T-helper 22 cell (primary cell): Measurements from ENCODE around the gene SYNCRIP.
"Not testable (repeated sequence)": the region's sequence is repeated elsewhere in the genome, so short reads cannot be mapped to it uniquely, and the experiment has no call there.

Source experiments
- DNase-seq: peaks from one replicate; pipeline ENCODE4 v3.0.0-alpha.2; 2020; ENCODE audit warnings: low read depth

SYNCRIP gene

DNA sequence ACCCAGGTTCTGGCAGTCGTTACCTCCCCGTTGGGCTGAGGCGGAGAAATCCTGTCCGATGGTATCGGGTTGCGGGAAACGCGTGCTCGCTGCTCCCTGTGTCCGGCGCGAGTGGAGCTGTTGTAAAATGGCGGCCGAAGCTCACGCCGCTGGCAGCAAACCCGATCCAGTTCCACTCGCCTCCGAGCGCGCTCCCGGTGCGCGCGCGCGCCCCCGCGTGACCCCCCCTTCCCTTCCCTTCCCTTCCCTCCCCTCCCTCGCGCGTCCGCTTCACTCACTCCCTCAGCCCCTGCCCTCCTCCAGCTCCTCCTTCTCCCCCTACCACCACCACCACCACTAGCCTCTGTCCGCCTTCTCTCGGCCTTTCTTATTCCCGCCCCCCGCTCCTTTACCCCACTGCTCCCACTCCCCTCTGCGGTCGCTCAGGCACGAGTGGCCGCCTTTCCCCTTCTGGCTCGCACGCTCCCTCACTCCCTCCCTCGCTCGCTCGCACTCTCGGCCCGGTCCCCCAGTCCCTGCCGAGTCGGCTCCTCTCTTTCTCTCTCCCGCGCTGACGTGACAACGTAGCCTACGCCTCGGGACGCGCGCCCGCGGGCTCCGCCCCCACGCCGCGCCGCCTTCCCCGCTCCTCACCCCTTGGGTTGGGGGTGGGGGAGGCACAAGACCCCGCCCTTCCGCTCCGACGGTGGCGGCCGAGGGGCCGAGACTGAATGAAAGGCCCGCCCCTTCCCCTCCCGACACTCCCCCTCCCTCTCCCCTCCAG lies at the start of gene SYNCRIP:
Gene SYNCRIP, minus strand, starts transcription at position 113 of the 763 bp plus-strand sequence. CDS start 1,447 bp downstream, outside the sequence.
- peak; percentile 95 for DNase-seq

DNA sequence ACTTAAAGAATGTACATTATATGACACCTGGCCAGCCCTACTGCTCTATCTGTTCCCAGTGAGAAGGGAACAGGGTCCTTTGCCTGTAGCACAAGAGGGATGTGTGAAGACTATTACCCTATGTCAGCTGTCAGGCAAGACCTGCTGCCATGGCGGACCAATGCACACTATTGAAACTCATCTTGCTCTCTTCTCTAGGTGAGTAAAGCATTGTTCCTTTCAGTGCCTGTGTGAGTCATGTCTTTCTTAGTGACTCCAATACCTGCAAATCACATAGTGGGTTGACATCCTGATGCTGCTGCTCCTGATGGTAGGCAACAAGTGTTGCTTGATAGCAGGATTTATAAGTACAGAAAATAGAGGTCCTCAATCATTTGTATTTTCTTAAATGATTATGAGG lies 48.8 kb upstream of the SYNCRIP start:
- DNase-seq, result no peak

DNA sequence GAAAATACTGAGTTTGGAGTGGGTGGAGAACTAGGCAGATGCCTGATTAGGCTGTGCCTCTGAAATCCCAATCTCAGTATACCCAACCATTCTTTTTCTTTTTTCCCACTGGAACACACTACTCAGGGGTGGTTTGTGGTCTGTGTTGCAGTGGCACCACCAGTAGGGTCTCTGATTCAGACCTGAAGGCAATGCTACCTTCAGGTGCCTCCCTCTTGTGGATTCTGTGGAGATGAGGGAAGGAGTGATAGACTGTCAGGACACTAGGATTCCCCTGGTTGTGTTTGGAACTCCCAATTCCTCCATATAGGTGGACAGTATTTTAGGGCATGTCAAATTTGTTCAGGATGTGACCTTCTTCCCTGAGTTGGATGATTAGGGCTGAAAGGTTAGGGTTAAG lies 47.4 kb upstream of the SYNCRIP start:
- no peak for DNase-seq

DNA sequence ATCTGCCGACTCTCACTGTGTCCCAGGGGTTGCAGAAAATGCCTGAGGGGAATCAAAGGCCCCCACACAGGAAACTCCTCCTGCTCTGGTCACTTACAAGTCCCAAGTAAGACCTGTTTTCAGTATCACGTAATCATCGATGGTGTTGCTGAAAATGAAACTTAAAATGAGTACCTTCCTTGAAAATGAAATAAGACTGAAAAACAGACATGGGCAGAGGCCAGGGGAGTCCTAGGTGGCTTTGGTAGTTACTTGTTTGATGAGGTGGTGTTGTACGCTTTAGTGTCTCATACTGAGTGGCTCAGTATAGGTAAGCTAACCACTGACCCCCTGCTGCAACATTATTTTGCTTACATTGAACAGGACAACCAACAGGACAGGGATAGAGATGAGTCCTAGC lies 43.0 kb upstream of the SYNCRIP start:
- no peak for DNase-seq

DNA sequence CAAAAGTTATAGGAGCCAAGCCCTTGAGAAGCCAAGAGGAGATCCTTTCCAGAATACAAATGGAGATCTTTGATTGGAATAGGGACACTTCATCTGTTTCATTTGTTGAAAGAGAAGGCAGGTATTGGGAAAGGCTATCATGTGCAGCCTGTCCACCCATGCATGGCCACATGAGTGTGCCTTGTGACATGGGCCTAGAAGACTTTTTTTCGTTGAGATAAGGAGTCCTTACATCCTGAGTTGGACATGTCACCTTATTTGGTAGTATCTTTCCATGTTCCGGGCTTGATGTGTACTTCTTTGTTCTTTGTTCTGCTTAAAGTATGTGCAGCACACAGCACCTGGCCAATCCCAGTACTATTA lies 42.1 kb upstream of the SYNCRIP start:
- DNase-seq, result no peak

DNA sequence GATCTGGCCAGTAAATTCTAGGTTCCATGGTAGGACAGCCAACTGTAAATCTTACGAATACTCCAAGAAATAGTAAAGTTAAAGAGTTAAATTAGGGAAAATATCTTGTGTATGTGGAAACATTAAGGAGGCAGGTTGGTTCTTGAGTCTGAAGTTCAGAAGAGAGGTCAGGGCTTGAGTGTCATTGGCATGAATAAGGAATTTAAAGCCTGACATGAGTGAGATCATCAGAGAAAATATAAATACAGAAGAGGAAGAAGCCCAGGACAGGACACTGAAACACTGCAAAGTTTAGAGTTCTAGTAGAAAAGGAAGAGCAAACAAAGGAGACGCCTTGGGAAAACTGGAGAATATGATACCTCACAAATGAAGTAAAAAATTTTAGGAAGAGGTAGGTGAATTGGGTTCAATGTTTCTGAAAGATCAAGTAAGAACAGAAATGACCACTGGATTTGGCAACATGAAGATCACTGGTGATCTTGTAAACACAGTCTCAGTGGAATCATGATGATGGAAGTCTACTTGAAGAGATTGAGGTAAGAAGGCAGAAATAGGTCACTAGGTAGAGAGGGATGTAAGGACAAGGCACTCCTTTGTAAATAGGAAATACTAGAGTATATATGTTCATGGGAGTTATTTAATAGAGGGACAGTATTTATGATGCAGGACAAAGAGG lies 41.6 kb upstream of the SYNCRIP start:
- DNase-seq, result no peak

DNA sequence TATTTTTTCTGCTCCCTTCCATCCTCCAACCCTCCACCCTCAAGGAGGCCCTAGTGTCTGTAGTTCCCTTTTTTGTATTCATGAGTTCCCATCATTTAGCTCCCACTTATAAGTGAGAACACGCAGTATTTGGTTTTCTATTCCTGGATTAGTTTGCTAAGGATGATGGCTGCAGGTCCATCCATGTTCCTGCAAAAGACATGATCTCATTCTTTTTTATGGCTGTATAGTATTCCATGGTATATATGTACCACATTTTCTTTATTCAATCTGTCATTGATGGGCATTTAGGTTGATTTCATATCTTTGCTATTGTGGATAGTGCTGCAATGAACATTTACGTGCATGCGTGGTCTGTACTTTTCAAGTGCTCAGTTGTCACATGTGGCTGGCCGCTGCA lies 39.2 kb upstream of the SYNCRIP start:
- DNase-seq, result not testable (repeated sequence)

DNA sequence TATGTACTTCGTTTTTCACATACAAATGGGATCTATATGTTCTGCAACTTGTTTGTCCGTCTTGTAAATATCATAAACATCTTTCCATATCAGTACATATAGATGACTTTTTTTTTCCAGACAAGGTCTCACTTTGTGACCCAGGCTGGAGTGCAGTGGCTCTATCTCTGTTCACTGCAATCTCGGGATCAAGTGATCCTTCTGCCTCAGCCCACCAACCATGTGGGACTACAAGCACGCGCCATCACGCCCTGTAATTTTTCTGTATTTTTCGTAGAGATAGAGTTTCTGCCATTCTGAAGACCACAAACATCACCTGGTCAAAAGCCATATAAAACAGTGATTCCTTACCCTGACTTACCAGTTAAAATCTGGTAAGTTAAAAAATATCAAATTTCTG lies 37.7 kb upstream of the SYNCRIP start:
- DNase-seq, result no peak

DNA sequence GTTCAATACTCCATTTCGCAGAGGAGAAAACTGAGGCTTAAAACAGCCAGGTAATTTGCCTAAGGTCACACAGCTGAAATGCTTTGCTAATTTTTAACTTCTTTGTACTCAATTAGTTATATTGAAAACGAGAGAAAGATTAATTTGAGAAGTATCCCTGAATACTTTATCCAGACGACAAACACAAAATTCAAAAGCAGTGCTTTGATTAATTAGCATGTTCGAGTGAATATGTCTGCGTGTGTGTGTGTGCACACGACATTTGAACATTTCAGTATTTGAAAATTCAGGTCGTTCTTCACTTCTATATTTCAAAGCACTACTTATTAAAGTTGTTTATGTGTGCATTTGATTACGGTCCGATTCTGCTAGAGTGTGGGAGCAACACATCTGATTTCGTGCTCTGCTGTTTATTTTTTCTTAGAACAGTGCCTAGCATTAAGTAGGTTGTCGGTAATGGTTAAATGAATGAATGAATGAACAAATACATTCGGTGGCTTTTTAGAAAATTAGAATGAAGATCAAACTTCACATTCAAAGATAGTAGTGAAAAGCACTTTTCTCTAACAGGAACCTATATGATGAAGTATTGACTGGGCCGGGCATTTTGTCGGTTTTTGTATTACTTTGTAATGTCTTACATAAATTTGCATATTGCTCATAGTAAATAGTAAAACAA lies 36.9 kb upstream of the SYNCRIP start:
- DNase-seq, result no peak

DNA sequence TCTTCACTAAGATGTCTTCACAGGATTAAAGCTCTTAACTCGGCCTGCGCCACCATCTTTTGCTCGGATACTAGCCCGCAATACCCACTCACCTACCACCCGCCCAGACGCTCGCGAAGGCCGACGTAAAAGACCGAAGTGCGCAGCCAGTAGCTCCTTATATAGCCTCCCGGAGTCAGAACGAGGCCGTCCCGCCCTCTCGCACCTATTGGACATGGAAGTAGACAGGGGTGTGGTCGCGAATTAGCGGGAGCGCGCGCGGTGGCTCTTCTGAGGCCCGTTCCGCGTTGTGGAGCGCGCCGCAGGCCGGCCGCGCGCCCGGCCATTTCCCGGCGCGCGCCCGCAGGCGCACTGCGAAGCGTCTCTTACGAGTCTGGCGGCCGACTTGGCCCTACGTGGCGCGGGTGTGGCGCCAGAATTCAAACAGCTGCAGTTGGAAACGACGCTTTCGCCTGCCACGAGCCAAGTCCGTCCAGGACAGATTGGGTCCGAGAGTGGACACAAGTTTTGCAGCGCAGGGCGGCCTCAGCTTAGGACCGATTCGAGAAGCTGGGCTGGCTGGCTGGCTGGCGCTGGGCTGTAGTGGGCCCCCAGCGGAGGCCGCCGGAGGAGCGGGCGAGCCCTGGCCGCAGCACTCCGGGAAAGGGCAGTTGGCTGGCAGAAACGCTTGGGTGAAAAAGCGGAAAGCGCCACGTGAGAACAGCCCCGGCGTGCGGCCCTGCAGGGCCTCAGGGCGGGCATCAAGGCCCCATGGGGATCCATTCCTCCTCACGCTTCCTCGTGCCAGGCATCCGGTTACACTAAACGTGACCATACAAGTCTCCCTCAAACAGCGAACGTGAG lies 36.1 kb upstream of the SYNCRIP start:
- peak; percentile 96 for DNase-seq

DNA sequence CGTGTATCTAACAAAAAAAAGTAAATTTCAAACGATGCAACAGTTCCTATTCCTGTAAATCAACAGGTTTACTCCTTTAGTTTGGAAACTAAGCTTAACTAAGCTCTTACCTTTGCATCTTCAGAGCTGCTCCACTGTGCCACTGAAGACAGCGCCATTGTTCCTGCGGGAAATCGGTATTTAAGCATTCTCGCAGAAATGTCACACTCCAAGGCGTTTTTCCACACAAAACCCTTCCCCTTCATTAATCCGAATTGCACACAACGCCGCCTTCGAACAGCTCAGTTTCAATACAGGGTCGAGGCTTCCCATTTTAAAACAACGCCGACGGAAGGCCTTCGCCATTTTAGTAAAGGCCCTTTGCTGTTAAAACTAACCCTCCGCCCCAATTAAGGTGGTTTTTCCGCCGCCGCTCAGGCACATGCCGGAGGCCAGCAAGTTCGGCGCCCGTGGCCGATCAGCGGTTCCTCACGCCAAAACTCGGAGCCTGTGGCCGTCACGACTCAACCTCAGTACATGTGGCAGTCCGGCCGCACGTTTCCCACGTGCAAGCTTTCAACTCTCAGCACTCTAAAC lies 35.4 kb upstream of the SYNCRIP start:
- no peak for DNase-seq

DNA sequence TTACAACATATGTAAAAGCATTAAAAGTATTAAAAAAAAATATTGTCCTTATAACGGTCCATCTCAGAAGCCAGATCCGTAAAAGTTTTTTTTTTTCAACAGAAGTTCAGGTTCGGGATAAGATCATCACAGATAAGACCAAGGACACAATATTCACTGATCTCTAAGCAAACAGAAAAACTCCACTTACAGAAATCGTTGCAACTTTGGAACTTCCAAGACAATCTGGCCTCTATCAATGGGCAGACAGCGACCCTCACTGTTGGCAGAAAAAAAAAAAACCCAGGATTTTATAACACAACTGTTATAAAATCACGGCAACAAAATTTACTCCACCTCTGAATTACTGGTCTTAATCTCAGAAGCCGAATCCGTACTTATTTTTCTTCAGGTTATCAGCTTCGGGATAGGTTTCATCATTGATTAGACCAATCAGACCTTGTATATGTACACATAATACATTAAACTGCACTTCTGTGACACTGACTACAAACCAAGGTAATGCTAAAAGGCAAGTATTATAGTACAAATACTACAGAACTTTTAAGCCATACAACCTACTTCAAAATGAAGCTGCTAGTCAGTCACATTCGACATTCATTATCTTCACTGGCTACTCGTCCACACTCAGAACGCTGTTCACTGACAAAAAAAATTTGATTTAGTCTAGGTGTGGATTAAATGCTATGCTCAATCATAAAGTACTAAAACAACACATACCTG lies 34.7 kb upstream of the SYNCRIP start:
- no peak for DNase-seq

DNA sequence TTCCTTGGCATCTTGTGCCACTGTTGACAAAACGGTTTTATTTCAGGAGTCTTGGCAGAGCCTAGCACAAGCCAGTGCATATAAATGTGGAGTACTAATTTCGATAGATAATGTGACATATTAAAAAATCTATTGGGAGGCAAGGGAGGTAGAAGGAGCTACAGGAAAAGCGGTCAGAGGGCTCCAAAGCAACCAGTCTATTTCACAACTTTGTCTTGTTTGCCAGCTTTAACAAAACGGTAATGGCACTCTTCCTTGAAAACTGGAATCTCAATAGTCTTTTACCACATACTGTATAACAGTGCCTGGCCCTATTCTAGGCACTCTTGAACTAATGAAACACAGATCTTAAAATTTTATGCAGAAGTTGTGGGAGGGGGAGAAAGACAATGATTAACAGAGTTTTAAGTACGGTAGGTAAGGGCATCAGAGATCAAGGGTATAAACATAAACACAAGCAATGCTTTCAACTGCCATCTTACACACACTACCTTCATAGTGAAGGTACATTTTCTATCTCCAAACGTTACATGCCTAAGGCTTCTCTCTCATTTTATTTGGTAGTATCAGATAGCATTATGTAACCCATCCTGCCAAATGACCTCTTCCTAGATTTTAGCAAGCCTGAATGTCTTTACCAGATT lies 33.5 kb upstream of the SYNCRIP start:
- no peak for DNase-seq

DNA sequence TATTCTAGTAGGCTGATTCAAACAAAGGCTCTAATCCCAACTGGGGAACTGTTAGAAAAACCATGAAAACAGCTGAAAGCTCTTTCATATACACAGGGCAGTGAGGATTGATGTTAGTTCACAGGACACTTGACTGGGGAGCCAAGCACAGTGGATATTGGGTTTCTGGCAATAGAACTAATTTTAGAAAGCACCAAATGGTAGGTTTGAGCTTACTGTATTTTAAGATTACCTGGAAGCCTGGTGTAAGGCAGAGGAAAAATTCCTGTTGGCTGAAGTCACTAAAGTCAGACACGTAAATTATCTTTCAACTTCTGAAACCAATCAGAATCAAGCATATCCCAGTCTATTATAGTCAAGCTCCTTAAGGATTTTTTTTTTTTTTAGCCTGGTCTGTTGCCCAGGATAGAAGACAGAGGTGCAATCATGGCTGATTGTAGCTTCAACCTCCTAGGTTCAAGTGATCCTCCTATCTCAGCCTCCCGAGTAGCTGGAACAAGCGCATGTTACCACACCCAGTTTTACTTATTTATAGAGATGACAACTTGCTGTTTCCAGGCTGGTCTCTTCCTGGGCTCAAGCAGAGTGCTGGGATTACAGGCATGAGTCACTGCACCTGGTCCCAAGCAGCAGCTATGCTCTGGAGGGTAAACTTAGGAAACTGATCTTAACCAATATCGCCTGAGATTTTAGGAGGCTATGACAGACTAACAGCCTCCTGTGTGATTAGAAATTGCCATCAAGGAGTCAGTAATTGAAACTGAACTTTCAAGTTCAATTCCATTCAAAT lies 32.5 kb upstream of the SYNCRIP start:
- no peak for DNase-seq

DNA sequence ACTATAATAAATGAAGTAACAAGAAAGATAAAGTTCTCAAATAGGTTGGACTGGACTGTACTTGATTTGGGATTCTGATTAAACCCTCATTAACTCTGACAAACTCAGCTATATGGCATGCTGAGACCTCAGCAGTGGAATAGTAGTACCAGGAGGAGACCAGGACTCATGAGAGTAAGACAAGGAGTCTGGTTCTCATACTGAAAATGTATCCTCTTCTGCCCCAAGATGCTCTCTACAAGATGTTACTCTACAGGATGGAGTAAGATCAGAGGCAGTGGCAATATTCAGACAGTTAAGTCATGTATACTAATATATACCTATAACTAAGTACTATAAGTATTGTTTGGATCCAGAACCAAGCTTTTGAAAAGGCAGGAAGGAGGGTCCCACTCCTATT lies 31.9 kb upstream of the SYNCRIP start:
- no peak for DNase-seq

DNA sequence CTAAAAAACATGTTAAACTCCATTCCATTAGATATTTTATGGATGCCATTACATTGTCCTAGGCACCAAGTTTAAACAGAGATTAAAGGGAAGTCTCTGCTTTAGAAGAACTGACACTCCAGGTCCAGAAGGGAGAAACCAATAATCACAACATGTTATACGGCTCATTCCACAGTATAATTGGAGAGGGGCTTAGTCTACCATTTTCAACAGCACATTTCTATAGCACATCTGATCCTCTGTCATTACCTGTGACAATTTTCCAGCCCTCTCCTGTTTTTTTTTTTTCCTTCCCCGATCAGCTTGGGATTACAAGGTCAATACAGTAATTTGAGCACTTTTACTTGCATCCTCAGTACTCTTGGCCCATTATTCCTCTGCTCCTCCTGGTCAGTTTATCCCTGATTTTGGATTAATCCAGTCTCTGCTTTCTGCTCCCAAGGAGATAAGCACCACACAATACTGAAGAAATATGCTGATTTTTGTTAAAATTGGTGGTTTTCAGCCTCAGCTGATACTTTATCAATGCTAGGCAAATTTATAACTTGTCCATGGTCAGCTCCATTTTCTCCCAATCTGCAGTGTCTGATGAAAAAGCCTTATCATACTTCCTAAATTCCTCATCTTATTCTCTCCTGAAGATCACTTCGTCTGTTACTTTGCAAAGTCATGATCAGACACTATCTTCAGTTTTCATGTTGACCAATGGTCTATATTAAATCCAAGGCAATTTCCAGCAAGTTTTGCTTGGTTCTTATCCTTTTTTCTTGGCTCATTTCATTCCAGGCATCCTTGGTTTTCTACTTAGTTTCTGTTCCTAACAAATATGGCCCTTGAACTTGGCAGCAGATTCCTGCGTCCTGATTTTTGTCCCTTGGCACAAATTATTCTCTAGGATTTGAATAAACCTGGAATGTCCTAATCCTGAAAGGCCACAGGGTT lies 30.8 kb upstream of the SYNCRIP start:
- DNase-seq, result no peak

DNA sequence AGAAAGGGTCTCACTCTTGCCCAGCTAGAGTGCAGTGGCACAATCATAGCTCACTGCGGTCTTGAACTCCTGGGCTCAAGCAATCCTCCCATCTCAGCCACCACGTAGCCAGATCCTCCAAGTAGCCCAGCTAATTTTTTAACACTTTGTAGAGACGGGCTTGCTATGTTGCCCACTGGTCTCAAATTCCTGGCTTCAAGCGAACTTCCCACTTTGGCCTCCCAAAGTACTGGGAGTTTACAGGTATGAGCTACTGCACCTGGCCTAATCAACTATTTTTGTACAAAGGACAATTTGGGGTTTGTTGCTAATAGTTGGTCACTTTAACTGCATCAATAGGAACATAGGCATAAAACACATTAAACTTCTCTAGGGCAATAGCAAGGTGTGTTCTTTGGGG lies 29.9 kb upstream of the SYNCRIP start:
- DNase-seq, result no peak

DNA sequence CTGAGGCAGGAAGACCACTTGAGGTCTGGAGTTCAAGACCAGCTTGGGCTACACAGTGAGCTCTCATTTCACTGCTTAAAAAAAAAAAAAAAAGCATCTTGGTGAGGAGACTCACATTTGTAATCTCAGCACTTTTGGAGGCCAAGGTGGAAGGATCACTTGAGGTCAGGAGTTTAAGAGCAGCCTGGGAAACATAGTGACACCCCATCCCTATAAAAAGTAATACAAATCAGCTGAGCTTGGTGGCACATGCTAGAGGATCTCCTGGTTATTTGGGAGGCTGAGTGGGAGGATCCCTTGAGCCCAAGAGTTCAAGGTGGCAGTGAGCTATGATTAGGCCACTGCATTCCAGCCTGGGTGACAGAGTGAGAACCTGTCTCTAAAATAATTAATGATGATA lies 29.4 kb upstream of the SYNCRIP start:
- no peak for DNase-seq

DNA sequence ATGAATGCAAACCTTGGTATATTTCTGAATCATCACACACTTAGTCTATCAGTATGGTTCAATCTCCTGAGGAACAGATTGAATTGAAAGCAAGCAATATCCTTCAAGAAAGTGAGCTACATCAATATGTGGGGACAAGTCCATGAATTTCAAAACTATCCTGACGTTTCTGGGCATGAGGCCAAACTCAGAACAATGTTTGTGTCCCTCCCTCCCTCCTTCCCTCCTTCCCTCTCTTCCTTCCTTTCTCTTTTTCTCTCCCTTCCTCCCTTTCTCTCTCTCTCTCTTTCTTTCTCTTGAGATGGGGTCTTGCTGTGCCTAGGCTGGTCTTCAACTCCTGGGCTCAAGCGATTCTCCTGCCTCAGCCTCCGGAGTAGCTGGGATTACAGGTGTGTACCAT lies 27.9 kb upstream of the SYNCRIP start:
- DNase-seq, result no peak
